ENCODE measurements around the gene FURIN. TPM values are rescaled to one million over a fixed set of nuclear protein-coding genes. Genes with fewer than 3 reads are reported as not detected.

FURIN gene
- total and polyA plus RNA-seq, 9 of the 15 experiments (the other 6 are each of a cell fraction or from before 2014, with no cell fraction given), result 0.92 to 99.9 (median 34.8) TPM

DNA sequence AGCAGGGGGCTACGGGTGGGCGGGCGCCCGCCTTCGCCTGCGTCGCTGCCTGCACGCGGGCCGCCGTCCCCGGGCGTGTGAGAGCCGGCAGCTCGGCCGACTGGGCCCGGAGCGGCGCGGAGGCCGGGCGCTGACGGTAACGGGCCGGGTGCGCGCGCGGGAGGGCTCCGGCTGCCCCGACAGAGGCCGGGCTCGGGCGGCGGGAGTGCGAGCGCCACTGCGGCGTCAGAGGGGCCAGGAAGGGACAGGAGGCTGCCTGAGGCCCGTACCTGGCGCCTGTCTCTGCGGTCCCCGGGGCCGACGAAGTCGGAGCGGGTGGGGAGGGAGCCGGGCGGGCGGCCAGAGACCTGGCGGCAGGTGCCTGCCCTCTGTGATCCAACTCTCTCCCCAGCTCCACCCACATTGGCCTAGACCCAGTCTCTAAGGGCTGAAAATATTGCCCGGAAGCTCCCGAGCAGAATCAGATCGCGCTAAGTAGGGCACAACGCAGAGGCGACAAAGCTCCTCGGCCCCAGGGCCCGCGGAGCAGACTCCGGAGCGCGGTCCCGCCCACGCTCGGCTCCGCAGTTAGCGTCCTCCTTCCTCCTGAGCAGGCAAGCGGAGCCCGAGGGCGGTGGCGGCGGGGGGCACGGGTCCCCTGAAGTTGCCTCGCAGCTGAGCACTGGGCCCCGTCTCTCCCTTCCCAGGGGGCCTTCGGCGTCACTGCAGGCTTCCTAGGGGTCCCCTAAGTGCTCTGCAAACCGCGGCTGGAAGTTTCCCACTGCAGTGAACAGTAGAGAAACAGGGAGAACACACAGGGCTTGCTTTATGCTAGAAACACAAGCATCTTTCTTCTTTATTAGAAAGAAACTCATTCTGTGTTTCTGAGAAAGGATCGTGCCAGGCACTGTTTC, 34.7 kb downstream of the FURIN start, which contains the start of gene MAN2A2:
Gene MAN2A2 (plus strand): TSS at position 463 of the 893 bp plus-strand sequence. CDS start 906 bp downstream, outside the sequence.
- Histone ChIP-seq H3K79me2 (ENCODE audit: control insufficient read depth, insufficient read depth, low read length) (peaks cover 52% of the 10 kb centered on the region), H3K27ac (ENCODE audit: extremely low read depth, low read depth, low read length) (peak within 1 kb of the TSS; percentile 99), H4K20me1 (replicated peaks; ENCODE audit: control insufficient read depth, insufficient read depth, low read length) (no peaks in the 10 kb centered on the region), H3K9ac (ENCODE audit: insufficient read depth in 1 of 2, low read depth in 2 of 2, low read length in 2 of 2) (peak within 1 kb of the TSS; percentile 95 to 99), H3K27me3 (ENCODE audit: control insufficient read depth in 2 of 2, insufficient read depth in 2 of 2, low read length in 2 of 2) (no peaks in the 10 kb centered on the region), H3K4me3 (peak within 1 kb of the TSS; percentile 69), H3K4me1 (replicated peaks in 1 of 2; ENCODE audit: control insufficient read depth in 2 of 2, insufficient read depth in 2 of 2, low read length in 2 of 2) (peaks cover 26 to 72% of the 10 kb centered on the region in 2 experiments; a peak in 4 of 5 replicates), H3K36me3 (ENCODE audit: control insufficient read depth, insufficient read depth, low read length) (peaks cover 39% of the 10 kb centered on the region), H2AFZ (ENCODE audit: low read depth, low read length) (peak within 1 kb of the TSS; percentile 69), H3K9me1 (ENCODE audit: control insufficient read depth, insufficient read depth, low read length) (peaks cover 4% of the 10 kb centered on the region), H3K4me2 (ENCODE audit: insufficient read depth, low read length) (peak within 1 kb of the TSS; percentile 93), H3K9me3 (replicated peaks; ENCODE audit: control insufficient read depth, insufficient read depth, low read depth, low read length) (no peaks in the 10 kb centered on the region)
- ATAC-seq (peak; percentile 82), FAIRE-seq (peak; percentile 86), DNase-seq (ENCODE audit: extremely low read depth in 1 of 4, low spot score in 3 of 4) (peak; percentile 78 to 88 (median 81))
- ChIA-PET CTCF (ENCODE audit: low intra/inter-chr PET ratio) (interaction anchor here (0.6 to 0.8 kb wide), 2 partner anchors 31 to 254 kb away, joined by 3 read pairs; no protein-coding TSS in a partner anchor), POLR2A (interaction anchor here (0.6 to 7.0 kb wide), 18 partner anchors 7 to 1144 kb away, joined by 3 to 70 read pairs (median 4); partner anchors contain the start of genes HDDC3 and UNC45A)
- BruUV-seq (replicated peaks), result no TSS peak
- in situ Hi-C loops (cut with MboI), result no loop called here
- WGBS (ENCODE audit: insufficient coverage, low coverage, missing lambda C conversion rate), result under 1% methylated on average over 49 of the region's 81 CpGs
- intact Hi-C loops (cut with micrococcal nuclease), result no loop called here
- TF ChIP-seq, protein P1, sequence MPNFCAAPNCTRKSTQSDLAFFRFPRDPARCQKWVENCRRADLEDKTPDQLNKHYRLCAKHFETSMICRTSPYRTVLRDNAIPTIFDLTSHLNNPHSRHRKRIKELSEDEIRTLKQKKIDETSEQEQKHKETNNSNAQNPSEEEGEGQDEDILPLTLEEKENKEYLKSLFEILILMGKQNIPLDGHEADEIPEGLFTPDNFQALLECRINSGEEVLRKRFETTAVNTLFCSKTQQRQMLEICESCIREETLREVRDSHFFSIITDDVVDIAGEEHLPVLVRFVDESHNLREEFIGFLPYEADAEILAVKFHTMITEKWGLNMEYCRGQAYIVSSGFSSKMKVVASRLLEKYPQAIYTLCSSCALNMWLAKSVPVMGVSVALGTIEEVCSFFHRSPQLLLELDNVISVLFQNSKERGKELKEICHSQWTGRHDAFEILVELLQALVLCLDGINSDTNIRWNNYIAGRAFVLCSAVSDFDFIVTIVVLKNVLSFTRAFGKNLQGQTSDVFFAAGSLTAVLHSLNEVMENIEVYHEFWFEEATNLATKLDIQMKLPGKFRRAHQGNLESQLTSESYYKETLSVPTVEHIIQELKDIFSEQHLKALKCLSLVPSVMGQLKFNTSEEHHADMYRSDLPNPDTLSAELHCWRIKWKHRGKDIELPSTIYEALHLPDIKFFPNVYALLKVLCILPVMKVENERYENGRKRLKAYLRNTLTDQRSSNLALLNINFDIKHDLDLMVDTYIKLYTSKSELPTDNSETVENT (CRISPR knock-in tag; IDR thresholded peaks at IDR 0.05), result peak; percentile 43; the same call in 1 of the 2 replicates
- TF ChIP-seq TAF9B (IDR thresholded peaks at IDR 0.05; ENCODE audit: partially characterized antibody), result peak; percentile 54
- TF ChIP-seq TAF7 (tag; IDR thresholded peaks at IDR 0.05), result no peak
- TF ChIP-seq RCOR1 (IDR thresholded peaks at IDR 0.05; ENCODE audit: borderline replicate concordance in 1 of 2, low read depth in 2 of 2, low read length in 2 of 2), result peak in 1 of 2 experiments; percentile 43; a peak in 1 of 4 replicates
- TF ChIP-seq YY1 (IDR thresholded peaks at IDR 0.05; ENCODE audit: borderline replicate concordance in 1 of 3, control insufficient read depth in 1 of 3, extremely low read depth in 1 of 3, insufficient read depth in 3 of 3, insufficient read length in 1 of 3, insufficient replicate concordance in 2 of 3, low read depth in 1 of 3, low read length in 2 of 3), result peak in 2 of 3 experiments; percentile 22 to 49
- TF ChIP-seq TBP (optimal IDR thresholded peaks at IDR 0.05; ENCODE audit: low read depth, low read length), result peak; percentile 77
- peak; percentile 42 for TF ChIP-seq ELF1 (tag; IDR thresholded peaks at IDR 0.05)
- peak; percentile 41 for TF ChIP-seq SMARCE1 (IDR thresholded peaks at IDR 0.05)
- TF ChIP-seq, protein P2, sequence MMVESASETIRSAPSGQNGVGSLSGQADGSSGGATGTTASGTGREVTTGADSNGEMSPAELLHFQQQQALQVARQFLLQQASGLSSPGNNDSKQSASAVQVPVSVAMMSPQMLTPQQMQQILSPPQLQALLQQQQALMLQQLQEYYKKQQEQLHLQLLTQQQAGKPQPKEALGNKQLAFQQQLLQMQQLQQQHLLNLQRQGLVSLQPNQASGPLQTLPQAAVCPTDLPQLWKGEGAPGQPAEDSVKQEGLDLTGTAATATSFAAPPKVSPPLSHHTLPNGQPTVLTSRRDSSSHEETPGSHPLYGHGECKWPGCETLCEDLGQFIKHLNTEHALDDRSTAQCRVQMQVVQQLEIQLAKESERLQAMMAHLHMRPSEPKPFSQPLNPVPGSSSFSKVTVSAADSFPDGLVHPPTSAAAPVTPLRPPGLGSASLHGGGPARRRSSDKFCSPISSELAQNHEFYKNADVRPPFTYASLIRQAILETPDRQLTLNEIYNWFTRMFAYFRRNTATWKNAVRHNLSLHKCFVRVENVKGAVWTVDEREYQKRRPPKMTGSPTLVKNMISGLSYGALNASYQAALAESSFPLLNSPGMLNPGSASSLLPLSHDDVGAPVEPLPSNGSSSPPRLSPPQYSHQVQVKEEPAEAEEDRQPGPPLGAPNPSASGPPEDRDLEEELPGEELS (CRISPR knock-in tag; IDR thresholded peaks at IDR 0.05; ENCODE audit: borderline replicate concordance), result no peak
- TF ChIP-seq RBM22 (IDR thresholded peaks at IDR 0.05; ENCODE audit: low read depth, low read length, poor library complexity, severe bottlenecking), result peak; percentile 47

Measured in K562 (cell line).